HL-60 (cell line): ENCODE results near the gene HOXD12.

ENCODE experiments used
- DNase-seq, 2 experiments: peaks; one replicate each; pipeline ENCODE4 v3.0.0-alpha.2; 2010 to 2020; ENCODE audit warnings: low read depth in 1 of 2, low spot score in 1 of 2
- H3K27ac ChIP-seq: fragments of 250-450 bp; sonication (Bioruptor Pico); replicated peaks from 2 replicates; pipeline ENCODE4 v1.5.1; 2020; ENCODE audit warnings: mild to moderate bottlenecking, moderate library complexity
- H3K27me3 ChIP-seq: fragments of 250-450 bp; sonication (Bioruptor Pico); 2 replicates; pipeline ENCODE4 v1.5.1; 2021; ENCODE audit warnings: mild to moderate bottlenecking, moderate library complexity; ENCODE audit not compliant: insufficient read depth, poor library complexity, severe bottlenecking
- H3K4me3 ChIP-seq: replicated peaks from 2 replicates; pipeline ENCODE4 v1.5.1; 2011; ENCODE audit warnings: mild to moderate bottlenecking, control low read depth, low read length; ENCODE audit not compliant: insufficient read depth
- GABPA ChIP-seq: IDR thresholded peaks from 2 replicates; pipeline ENCODE4 v1.6.1; 2012; ENCODE audit warnings: low read depth
- POLR2AphosphoS5 ChIP-seq: IDR thresholded peaks from 2 replicates; pipeline ENCODE4 v1.6.1; 2012; ENCODE audit warnings: low read depth
- SPI1 ChIP-seq: IDR thresholded peaks from 2 replicates; pipeline ENCODE4 v1.6.1; 2012; ENCODE audit warnings: low read depth, mild to moderate bottlenecking, borderline replicate concordance
- TF ChIP-seq, protein P1 (sequence below): IDR thresholded peaks from one replicate; pipeline ENCODE4 v1.5.1; 2011; ENCODE audit warnings: low read length, control low read depth, inconsistent platforms; ENCODE audit not compliant: insufficient read depth
- TF ChIP-seq, protein P2 (sequence below): IDR thresholded peaks from 2 replicates; pipeline ENCODE4 v1.6.1; 2012; ENCODE audit warnings: low read depth; ENCODE audit not compliant: insufficient replicate concordance

The HOXD12 gene

DNA sequence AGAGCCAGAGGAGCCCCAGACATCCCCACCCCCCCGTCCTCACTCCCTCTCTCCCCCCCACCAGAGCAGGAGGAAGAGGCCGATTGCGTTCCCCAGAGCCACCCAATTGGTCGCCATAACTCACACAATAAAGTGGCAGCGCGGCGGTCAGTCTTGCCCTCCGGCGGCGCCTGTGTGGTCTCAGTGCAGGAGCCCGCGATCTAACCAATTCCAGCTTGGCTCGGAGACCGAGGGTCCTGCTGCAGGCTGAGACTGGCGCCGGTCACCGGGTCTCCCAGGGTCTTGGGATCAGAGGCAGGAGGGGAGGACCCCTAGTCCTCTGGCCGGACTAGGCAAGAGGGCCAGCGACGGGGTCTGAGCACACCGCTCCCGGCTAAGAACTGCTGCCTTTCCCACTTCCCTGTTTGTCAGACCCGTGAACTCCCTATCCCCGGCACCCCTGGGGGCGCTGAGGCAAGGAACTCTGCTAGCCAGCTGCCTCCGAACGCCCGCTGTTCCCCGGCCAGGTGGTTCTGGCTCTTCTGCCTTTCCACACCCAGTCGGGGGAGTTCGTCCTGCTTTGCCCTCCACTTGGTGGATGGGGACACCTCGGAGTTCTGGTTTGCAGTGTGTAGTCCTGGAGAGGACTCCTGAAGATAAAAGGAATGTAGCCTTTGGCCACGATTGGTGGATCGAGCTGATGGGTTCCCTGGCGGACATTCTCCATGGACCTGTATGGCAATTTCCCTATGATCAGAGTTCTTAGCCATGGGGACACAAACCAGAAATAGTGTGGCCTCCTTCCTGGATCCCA lies 1.0 kb upstream of the HOXD12 start:
- DNase-seq: no peak
- Histone ChIP-seq H3K4me3 (no peak overlapping the region), H3K27me3 (peaks cover 83% of the 10 kb centered on the region), H3K27ac (no peak overlapping the region)
- TF ChIP-seq POLR2AphosphoS5 (no peak), SPI1 (no peak)
- TF ChIP-seq, protein P1, sequence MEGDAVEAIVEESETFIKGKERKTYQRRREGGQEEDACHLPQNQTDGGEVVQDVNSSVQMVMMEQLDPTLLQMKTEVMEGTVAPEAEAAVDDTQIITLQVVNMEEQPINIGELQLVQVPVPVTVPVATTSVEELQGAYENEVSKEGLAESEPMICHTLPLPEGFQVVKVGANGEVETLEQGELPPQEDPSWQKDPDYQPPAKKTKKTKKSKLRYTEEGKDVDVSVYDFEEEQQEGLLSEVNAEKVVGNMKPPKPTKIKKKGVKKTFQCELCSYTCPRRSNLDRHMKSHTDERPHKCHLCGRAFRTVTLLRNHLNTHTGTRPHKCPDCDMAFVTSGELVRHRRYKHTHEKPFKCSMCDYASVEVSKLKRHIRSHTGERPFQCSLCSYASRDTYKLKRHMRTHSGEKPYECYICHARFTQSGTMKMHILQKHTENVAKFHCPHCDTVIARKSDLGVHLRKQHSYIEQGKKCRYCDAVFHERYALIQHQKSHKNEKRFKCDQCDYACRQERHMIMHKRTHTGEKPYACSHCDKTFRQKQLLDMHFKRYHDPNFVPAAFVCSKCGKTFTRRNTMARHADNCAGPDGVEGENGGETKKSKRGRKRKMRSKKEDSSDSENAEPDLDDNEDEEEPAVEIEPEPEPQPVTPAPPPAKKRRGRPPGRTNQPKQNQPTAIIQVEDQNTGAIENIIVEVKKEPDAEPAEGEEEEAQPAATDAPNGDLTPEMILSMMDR: no peak
- TF ChIP-seq, protein P2, sequence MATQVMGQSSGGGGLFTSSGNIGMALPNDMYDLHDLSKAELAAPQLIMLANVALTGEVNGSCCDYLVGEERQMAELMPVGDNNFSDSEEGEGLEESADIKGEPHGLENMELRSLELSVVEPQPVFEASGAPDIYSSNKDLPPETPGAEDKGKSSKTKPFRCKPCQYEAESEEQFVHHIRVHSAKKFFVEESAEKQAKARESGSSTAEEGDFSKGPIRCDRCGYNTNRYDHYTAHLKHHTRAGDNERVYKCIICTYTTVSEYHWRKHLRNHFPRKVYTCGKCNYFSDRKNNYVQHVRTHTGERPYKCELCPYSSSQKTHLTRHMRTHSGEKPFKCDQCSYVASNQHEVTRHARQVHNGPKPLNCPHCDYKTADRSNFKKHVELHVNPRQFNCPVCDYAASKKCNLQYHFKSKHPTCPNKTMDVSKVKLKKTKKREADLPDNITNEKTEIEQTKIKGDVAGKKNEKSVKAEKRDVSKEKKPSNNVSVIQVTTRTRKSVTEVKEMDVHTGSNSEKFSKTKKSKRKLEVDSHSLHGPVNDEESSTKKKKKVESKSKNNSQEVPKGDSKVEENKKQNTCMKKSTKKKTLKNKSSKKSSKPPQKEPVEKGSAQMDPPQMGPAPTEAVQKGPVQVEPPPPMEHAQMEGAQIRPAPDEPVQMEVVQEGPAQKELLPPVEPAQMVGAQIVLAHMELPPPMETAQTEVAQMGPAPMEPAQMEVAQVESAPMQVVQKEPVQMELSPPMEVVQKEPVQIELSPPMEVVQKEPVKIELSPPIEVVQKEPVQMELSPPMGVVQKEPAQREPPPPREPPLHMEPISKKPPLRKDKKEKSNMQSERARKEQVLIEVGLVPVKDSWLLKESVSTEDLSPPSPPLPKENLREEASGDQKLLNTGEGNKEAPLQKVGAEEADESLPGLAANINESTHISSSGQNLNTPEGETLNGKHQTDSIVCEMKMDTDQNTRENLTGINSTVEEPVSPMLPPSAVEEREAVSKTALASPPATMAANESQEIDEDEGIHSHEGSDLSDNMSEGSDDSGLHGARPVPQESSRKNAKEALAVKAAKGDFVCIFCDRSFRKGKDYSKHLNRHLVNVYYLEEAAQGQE: no peak

DNA sequence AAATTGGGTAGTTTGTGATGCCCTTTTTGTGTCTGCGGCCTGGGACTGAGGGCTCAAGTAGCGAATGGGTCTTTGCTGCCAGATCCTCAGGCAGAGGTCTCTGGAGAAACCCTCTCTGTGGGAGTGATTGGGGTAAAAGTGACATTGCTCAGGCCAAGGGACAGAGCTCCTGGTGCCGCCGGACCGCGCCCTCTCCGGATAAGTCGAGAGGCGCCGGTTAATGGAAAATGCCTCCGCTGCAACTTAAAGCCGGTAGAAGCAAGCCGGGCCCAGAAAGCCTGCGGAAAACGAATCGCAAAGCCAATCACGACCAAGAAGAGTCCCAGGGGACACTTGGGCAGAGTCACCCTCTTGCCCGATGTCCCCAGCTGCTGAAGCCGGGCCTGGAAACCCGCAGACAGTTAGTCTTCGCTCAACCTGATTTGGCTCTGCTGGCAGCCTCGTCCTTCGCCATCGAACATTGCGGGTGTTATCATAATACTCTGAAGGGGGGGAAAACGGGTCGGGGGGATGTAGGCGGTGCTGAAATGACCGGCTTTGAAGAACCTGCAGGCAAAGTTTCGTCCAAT lies 352 bp upstream of the HOXD12 start:
- TF ChIP-seq, protein P1: no peak
- TF ChIP-seq SPI1: no peak
- TF ChIP-seq, protein P2: no peak
- no peak for TF ChIP-seq POLR2AphosphoS5
- TF ChIP-seq GABPA: no peak
- H3K27me3 ChIP-seq: peaks cover 82% of the 10 kb centered on the region
- no peak overlapping the region for H3K27ac ChIP-seq
- H3K4me3 ChIP-seq: no peak overlapping the region
- no peak for DNase-seq

DNA sequence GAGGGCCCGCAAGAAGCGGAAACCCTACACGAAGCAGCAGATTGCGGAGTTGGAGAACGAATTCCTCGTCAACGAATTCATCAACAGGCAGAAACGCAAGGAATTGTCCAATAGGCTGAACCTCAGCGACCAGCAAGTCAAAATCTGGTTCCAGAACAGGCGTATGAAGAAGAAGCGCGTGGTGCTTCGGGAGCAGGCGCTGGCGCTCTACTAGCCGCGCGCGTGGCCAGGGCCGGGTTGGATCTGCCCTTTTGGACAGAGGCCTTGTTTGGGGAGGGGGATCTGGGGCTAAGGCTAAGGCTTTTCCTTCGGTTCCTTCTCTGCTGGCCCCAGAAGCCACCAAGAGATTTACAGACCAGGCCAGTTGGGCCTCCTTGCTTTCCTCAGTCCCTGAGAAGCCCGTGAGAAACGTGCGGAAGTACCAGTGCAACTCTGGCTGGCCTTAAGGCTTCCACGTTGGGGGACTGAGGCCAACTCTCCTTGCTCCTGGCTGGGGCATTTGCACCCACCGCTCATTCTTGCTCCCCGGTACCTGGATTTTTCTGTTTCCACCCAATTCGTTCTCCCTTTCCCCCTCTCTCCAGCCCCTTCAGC lies 1.0 kb downstream of the HOXD12 start:
- Histone ChIP-seq H3K27ac (no peak overlapping the region), H3K4me3 (no peak overlapping the region), H3K27me3 (peaks cover 82% of the 10 kb centered on the region)
- no peak for DNase-seq
- TF ChIP-seq SPI1: no peak

DNA sequence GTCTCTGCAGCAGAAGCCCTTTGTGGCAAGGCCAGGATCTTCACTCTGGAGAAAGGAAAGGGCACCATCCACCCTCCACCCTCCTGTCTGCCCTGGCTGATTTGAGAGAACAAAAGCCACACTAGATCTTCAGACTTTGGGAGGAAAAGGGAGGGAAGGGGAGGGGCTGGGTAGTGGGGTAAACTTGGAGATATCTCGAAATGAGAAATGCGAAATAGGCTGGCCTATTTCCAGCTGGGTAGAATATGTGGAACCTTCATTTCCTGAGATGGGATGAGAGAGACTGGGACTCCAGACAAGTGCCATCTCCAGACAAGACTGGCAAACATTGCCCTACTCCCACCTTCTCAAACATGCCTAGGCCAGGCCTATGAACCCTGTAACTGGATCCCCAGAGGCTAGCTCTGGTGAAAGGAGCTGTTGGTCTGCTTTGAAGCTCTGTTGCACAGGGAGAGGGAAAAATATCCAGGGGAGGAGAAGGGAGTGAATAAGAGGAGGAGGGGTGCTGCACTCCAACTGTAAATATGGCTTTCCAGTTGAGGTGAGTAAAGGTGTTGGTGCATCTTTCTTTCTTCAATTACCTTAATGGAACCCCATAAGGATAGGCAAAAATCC lies 1.7 kb downstream of the HOXD12 start:
- Histone ChIP-seq H3K4me3 (no peak overlapping the region), H3K27me3 (peaks cover 83% of the 10 kb centered on the region), H3K27ac (no peak overlapping the region)
- TF ChIP-seq, protein P2: no peak
- TF ChIP-seq POLR2AphosphoS5 (no peak), SPI1 (no peak), GABPA (no peak)
- TF ChIP-seq, protein P1: no peak
- DNase-seq: no peak
